Natural killer cell treated with Interleukin-12 subunit alpha and Interleukin-12 subunit beta and Interleukin-15 and Interleukin-18, amount 100 ng/mL, for 72 hours (primary cell): ENCODE data around the gene NUTM2D. TPM values are rescaled to one million over a fixed set of nuclear protein-coding genes. Genes with fewer than 3 reads are reported as not detected.
A peak's percentile ranks its signal among the peaks of the same experiment; 100 is the strongest.
"Not testable (repeated sequence)": the region's sequence is repeated elsewhere in the genome, so short reads cannot be mapped to it uniquely, and the experiment has no call there.

ENCODE experiments used
- ATAC-seq, 2 donors: fragments of 150-1000 bp; cut with Tn5 transposase in 1 of 2; sonication (Bioruptor Pico), chemical (Tn5 transposase) in 1 of 2; 2 replicates each; pipeline ENCODE4 v1.10.0; 2021
- DNase-seq: peaks from one replicate; pipeline ENCODE4 v3.0.0; 2022; ENCODE audit warnings: low spot score
- H3K27ac Mint-ChIP-seq, 2 donors: 1 replicate in 1 of 2; 2 replicates in 1 of 2; pipeline ENCODE4 v1.8.0; 2022; ENCODE audit warnings: mixed read lengths in 2 of 2, mild to moderate bottlenecking in 1 of 2, moderate library complexity in 1 of 2
- H3K27me3 Mint-ChIP-seq, 2 donors: 1 replicate in 1 of 2; 2 replicates in 1 of 2; pipeline ENCODE4 v1.8.0; 2022; ENCODE audit warnings: mixed read lengths in 2 of 2
- H3K36me3 Mint-ChIP-seq: one replicate; pipeline ENCODE4 v1.8.0; 2022; ENCODE audit warnings: mixed read lengths
- H3K4me1 Mint-ChIP-seq, 2 donors: 1 replicate in 1 of 2; 2 replicates in 1 of 2; pipeline ENCODE4 v1.8.0; 2022; ENCODE audit warnings: low read depth in 2 of 2, mixed read lengths in 2 of 2, mild to moderate bottlenecking in 1 of 2
- H3K4me3 Mint-ChIP-seq: one replicate; pipeline ENCODE4 v1.8.0; 2022; ENCODE audit warnings: mixed read lengths
- H3K9me3 Mint-ChIP-seq: 2 replicates; pipeline ENCODE4 v1.8.0; 2022; ENCODE audit warnings: mixed read lengths
- total RNA-seq, 2 donors: library from RNA; stranded (reverse); gene quantifications; one replicate each; pipeline ENCODE4 v1.2.3, GENCODE V29; 2022

The NUTM2D gene
- total RNA-seq, 2 donors from 2014 or later = 2.1 to 2.2 TPM

GRCh38 chr10:87342249-87342710, 15.3 kb upstream of the NUTM2D start:
- not testable (repeated sequence) for H3K27me3 Mint-ChIP-seq, H3K9me3 Mint-ChIP-seq
- H3K4me1 Mint-ChIP-seq = peaks cover 15 to 26% of the 10 kb centered on the region in 2 donors

GRCh38 chr10:87342711-87343258, 14.8 kb upstream of the NUTM2D start:
- DNase-seq = peak; percentile 91
- Mint-ChIP-seq H3K4me3 (peak overlapping the region; percentile 76), H3K4me1 (peaks cover 12 to 20% of the 10 kb centered on the region in 2 donors), H3K27ac (peak overlapping the region; percentile 51 to 73)
- not testable (repeated sequence) for H3K36me3 Mint-ChIP-seq, H3K9me3 Mint-ChIP-seq, H3K27me3 Mint-ChIP-seq
- peak; percentile 88 to 91 for ATAC-seq

More at GRCh38 chr10:87342249-87342710, 15.3 kb upstream of the NUTM2D start:
- H3K36me3 Mint-ChIP-seq = not testable (repeated sequence)
- peak overlapping the region; percentile 51 to 73 for H3K27ac Mint-ChIP-seq
- DNase-seq (peak; percentile 87), ATAC-seq (peak; percentile 93 to 94)
- peak overlapping the region; percentile 76 for H3K4me3 Mint-ChIP-seq

- not testable (repeated sequence) for H3K27ac Mint-ChIP-seq, H3K4me3 Mint-ChIP-seq, H3K36me3 Mint-ChIP-seq, H3K27me3 Mint-ChIP-seq, H3K9me3 Mint-ChIP-seq, H3K4me1 Mint-ChIP-seq, DNase-seq, ATAC-seq
These were observed 11.8 kb upstream of the NUTM2D start for GRCh38 chr10:87345743-87346142.

DNA sequence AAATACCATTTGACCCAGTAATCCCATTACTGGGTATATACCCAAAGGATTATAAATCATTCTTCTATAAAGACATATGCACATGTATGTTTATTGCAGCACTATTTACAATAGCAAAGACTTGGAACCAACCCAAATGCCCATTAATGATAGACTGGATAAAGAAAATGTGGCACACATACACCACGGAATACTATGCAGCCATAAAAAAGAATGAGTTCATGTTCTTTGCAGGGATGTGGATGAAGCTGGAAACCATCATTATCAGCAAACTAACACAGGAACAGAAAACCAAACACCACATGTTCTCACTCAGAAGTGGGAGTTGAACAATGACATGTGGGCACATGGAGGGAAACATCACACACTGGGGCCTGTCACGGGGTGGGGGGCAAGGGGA, 7.4 kb upstream of the NUTM2D start:
- H3K27ac Mint-ChIP-seq, DNase-seq, ATAC-seq, H3K36me3 Mint-ChIP-seq, H3K9me3 Mint-ChIP-seq, H3K4me1 Mint-ChIP-seq, H3K27me3 Mint-ChIP-seq, H3K4me3 Mint-ChIP-seq: not testable (repeated sequence)

- H3K4me1 Mint-ChIP-seq, H3K27me3 Mint-ChIP-seq, ATAC-seq, H3K9me3 Mint-ChIP-seq, H3K4me3 Mint-ChIP-seq, H3K36me3 Mint-ChIP-seq, DNase-seq, H3K27ac Mint-ChIP-seq: not testable (repeated sequence)
These were observed 4.7 kb upstream of the NUTM2D start for GRCh38 chr10:87352825-87353224.

GRCh38 chr10:87355110-87355509, 2.4 kb upstream of the NUTM2D start:
- H3K27me3 Mint-ChIP-seq, ATAC-seq, H3K9me3 Mint-ChIP-seq, H3K27ac Mint-ChIP-seq, H3K36me3 Mint-ChIP-seq, DNase-seq, H3K4me3 Mint-ChIP-seq, H3K4me1 Mint-ChIP-seq: not testable (repeated sequence)

DNA sequence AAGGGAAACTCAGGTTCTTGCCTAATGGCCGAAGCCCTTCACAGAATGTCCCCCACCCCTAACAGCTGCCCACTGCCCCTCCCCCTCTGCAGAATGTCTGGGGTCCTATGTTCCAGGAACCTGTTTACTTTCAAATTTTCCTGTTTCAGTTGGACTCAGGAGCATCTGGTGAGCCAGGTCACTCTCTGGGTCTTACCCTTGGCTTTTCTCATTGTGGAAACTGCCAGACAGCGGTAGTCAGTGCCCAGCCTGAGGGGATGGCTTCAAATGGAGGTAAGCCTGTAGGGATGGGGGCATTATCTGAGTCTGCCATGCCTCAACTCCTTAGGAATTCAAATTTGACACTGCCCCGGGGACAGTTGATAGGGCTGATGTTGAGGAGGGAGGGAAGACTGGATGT, 615 bp downstream of the NUTM2D start:
- H3K27me3 Mint-ChIP-seq, H3K4me3 Mint-ChIP-seq, DNase-seq, H3K4me1 Mint-ChIP-seq, ATAC-seq, H3K36me3 Mint-ChIP-seq, H3K27ac Mint-ChIP-seq, H3K9me3 Mint-ChIP-seq: not testable (repeated sequence)

DNA sequence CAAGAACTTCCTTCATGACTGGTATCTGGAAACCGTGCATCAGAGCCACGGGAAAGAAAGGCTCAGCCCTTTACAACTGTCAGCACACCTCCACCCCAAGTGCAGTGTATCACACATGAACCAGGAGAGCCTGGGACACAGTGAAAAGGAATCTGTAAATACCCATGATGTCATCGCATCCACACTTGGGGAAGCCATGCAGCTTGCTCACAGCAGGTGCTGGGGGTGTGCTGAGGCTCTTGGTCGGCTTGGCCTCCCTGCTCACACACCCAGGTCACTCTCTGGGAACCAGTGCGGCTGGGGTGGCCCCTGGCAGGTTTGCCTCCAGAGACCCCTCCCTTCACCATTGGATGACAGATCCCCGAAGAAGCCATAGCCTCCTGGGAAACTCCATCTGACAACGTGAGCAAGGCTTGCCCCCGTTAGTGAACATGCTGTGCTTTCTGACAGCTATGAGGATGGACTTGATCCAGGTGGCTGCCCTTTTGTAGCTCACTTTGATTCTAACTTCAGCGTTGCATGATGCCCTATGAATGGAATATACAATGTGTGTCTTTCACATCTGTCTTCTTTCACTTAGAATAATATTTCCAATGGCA, 12.1 kb downstream of the NUTM2D start:
- not testable (repeated sequence) for H3K27me3 Mint-ChIP-seq, H3K4me1 Mint-ChIP-seq, H3K27ac Mint-ChIP-seq, ATAC-seq, H3K36me3 Mint-ChIP-seq, DNase-seq, H3K9me3 Mint-ChIP-seq, H3K4me3 Mint-ChIP-seq

DNA sequence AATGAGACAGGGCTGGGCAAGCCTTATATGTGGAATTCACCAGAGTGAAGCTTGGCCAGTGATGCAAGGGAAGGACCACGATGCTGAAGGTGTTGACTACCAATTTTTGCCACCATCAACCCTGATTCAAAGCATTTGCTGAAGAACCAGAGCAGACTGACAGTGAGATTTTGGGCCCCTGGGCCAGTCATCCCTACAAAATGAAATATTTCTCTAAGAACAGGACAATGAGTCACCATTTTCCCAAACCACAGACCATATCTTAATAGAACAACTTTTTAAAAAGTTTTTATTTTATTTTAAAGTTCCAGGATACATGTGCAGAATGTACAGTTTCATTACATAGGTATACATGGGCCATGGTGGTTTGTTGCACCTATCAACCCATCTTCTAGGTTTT, 16.5 kb downstream of the NUTM2D start:
- not testable (repeated sequence) for H3K9me3 Mint-ChIP-seq, H3K27ac Mint-ChIP-seq, ATAC-seq, H3K27me3 Mint-ChIP-seq, H3K4me3 Mint-ChIP-seq, H3K36me3 Mint-ChIP-seq, H3K4me1 Mint-ChIP-seq, DNase-seq

DNA sequence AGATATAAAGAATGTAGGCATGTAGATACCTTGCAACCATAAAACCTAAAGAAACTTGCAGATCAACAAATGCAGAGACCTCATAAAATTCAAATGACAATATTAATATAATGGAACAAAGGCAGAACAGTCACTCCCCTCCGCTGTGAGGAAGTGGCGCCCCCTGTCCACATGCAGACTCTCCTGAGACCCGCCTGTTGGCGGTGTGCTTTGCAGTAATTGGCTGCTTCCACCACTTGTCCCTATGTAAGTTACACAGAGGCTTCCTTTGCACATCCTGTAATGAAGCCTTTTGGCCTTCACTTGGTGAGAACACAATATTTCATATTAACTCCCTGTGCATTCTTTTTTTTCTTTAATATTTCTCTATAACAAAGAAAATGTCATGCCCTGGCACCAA, 21.6 kb downstream of the NUTM2D start:
- not testable (repeated sequence) for H3K4me1 Mint-ChIP-seq, H3K4me3 Mint-ChIP-seq, H3K27me3 Mint-ChIP-seq, DNase-seq, H3K27ac Mint-ChIP-seq, H3K9me3 Mint-ChIP-seq, ATAC-seq, H3K36me3 Mint-ChIP-seq

GRCh38 chr10:87383149-87383857, 25.8 kb downstream of the NUTM2D start:
- not testable (repeated sequence) for H3K4me3 Mint-ChIP-seq, H3K27ac Mint-ChIP-seq, H3K27me3 Mint-ChIP-seq, H3K9me3 Mint-ChIP-seq, H3K4me1 Mint-ChIP-seq, H3K36me3 Mint-ChIP-seq, ATAC-seq, DNase-seq

GRCh38 chr10:87384283-87384682, 26.7 kb downstream of the NUTM2D start:
- not testable (repeated sequence) for H3K9me3 Mint-ChIP-seq, DNase-seq, H3K4me3 Mint-ChIP-seq, H3K27ac Mint-ChIP-seq, H3K36me3 Mint-ChIP-seq, H3K27me3 Mint-ChIP-seq, H3K4me1 Mint-ChIP-seq
- peak in 1 of 2 donors; percentile 11 for ATAC-seq

GRCh38 chr10:87385762-87386360, 28.3 kb downstream of the NUTM2D start:
- not testable (repeated sequence) for H3K27me3 Mint-ChIP-seq, H3K36me3 Mint-ChIP-seq, DNase-seq, H3K27ac Mint-ChIP-seq, ATAC-seq, H3K4me1 Mint-ChIP-seq, H3K4me3 Mint-ChIP-seq, H3K9me3 Mint-ChIP-seq

GRCh38 chr10:87391360-87391759, 33.8 kb downstream of the NUTM2D start:
- H3K9me3 Mint-ChIP-seq, H3K27me3 Mint-ChIP-seq, H3K36me3 Mint-ChIP-seq, H3K4me1 Mint-ChIP-seq, H3K27ac Mint-ChIP-seq, H3K4me3 Mint-ChIP-seq, ATAC-seq, DNase-seq: not testable (repeated sequence)
